GM21825 (cell line): ENCODE results near the gene SIRPB2.

Source experiments
- ATAC-seq: cut with Tn5 transposase; IDR thresholded peaks from one replicate; pipeline ENCODE4 v1.9.1; 2021; ENCODE audit warnings: mild to moderate bottlenecking, moderate library complexity; ENCODE audit not compliant: unreplicated experiment

SIRPB2 gene

DNA sequence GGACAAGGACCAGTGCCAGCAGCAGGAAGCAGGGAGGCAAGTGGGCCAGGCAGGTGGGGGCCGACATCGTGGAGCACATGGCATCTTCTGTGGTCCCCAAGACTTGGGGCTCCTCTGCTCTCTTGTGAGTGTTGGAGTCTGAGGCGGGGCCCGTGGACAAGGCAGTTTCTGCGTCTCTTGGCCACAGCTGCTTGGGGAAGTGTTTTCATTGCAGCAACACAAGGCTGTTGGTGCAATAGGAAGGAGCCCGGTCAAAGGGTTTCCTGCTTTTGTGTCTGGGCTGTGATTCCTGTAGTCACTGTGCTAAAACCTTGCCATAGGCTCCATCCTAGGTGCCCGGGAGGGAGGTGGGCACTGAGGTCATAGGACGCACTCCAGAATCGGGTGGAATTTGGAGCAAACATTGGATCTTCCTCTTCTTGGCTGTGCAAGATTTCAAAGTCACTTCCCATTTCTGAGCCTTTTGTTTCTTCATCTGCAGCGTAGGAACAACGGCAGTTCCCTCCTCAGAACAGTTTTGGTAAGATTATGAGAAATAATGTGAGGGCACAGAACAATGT lies at the start of gene SIRPB2:
Gene SIRPB2 (minus strand): TSS at position 140 of the 560 bp plus-strand sequence. CDS start 61 bp downstream, at position 79.
- ATAC-seq: no peak

DNA sequence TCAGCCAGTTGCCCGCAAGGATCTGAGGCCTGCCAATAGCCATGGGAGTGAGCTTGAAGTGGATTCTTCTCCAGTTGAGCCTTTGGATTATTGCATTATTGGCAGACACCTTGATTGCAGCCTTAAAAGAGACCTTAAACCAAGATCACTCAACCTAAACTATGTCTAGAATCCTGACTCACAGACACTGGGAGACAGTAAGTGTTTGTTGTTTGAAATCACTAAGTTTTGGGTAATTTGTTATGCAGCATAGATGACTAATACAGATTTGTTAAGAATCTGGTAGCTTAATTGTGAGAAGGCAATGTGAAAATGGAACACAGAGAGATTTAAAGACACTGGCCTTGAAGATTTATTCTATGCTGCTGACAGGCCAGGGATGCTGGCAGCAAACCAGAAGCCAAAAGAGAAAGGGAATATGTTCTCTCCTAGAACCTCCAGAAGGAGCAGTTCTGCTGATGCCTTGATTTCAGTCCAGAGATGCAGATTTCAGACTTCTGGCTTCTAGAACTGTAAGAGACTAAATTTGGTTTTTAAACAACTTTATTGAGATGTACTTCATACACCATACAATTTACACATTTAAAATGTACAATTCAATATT lies 48.7 kb upstream of the SIRPB2 start:
- no peak for ATAC-seq

- ATAC-seq: no peak
These were observed 47.4 kb upstream of the SIRPB2 start for GRCh38 chr20:1538655-1539054.

DNA sequence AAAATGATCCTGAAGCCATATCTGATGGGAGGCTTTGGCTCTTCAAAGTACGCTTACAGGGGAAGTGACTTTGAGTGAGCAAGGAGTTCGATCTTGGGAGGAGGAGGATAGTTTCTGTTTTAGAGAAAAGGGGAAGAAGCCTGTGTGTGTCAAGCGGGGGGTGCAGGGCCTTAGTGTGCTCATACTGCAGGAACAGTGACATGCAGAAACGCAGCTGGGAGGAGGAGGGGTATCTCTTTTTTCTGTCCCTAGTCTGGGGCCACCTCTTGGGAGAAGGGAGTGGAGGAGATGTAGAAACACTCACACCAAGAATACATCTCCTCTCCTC lies 46.5 kb upstream of the SIRPB2 start:
- ATAC-seq: no peak

DNA sequence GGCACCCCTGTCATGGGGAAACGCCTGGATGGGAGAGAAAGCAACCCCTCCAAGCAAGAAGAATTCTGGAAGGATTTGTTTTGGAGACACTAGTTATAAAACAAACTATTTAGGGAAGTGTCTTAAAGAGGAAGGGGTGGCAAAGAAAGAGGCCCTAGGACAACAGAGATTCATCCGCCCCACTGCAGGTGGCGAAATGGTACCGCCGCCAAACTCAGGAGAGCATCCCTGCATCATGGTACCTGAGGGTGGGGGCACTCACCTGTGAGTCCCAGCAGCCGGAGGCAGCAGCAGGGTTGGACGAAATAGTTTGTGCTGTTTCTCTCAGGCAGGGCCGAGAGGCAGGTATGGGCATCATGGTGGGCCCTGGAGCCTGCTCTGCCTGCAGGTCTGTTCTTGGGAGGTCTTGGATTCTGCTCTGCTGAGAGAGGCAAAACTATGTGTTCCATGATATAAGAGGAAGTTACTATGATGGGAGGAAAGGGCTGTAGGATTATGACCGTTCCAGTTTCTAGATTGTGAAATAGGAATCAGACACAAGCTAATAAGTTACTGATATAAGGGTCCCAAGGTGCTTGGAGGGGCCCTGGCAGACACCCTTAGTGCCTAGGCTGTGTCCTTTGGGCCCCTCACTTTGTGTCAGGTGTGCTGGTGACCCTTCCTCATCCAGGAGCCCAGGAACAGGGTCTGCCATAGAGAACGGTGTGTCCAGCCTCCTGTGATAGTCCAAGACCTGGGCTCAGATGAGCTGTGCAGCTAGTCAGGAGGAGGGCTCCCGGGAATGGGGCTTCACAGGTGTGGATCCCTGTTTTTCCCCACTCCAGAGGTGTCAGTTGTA lies 45.9 kb upstream of the SIRPB2 start:
- ATAC-seq: no peak

- peak; percentile 91 for ATAC-seq
These were observed 44.4 kb upstream of the SIRPB2 start for GRCh38 chr20:1535420-1536175.

- ATAC-seq: no peak
These were observed 43.3 kb upstream of the SIRPB2 start for GRCh38 chr20:1534526-1534925.

- ATAC-seq: no peak
These were observed 41.8 kb upstream of the SIRPB2 start for GRCh38 chr20:1533059-1533458.

DNA sequence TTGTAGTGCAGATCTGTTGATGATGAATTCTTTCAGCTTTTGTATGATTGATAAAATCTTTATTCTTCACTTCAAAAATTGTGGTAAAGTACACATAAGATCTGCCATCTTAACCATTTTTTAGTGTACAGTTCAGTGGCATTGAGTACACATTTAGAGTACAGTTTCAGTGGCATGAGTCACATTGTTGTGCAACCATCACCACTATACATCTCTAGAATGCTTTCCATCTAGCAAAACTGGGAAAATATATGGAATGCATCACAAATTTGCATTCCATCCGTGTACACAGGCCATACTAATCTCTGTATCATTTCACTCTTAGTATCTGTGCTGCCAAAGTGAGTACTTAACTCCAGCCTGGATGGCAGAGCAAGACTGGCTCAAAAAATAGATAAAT lies 37.6 kb upstream of the SIRPB2 start:
- no peak for ATAC-seq

DNA sequence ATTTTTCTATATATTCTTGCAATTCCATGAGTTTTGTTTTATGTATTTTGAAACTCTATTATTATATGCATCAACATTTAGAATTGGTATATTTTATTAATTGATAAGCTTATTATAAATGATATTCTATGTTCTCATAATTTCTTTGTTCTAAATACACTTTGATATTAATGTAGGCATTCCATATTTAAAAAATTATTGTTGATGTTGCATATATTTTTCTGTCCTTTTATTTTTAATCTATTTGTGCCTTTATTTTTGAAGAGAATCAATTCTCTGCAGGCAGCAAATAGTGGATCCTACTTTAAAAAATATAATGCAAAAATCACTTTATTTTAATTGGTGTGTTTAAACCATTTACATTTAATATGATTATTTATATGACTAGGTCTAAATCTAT lies 36.7 kb upstream of the SIRPB2 start:
- ATAC-seq: no peak

- no peak for ATAC-seq
These were observed 35.7 kb upstream of the SIRPB2 start for GRCh38 chr20:1526896-1527295.

GRCh38 chr20:1526310-1526709 lies 35.1 kb upstream of the SIRPB2 start:
- no peak for ATAC-seq

DNA sequence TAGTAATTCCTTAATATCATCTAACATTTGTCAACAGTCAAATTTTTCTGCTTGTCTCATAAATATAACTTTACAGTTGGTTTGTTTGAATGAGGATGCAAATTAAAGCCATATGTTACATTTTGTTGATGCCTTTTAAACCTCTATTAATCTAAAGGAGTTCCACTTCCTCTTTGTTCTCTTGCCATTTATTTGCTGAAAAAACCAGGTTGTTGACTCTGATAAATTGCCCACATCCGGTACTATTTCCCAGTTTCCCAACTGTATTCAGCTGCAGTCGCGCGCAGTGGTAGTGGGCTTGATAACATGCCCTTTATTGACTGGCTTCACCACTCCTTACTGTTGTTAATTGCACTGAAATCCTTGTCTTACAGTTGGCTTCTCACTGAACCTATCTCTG lies 32.8 kb upstream of the SIRPB2 start:
- ATAC-seq: no peak

- ATAC-seq: no peak
These were observed 25.8 kb upstream of the SIRPB2 start for GRCh38 chr20:1517010-1517409.

- ATAC-seq: no peak
These were observed 22.6 kb upstream of the SIRPB2 start for GRCh38 chr20:1513801-1514200.

DNA sequence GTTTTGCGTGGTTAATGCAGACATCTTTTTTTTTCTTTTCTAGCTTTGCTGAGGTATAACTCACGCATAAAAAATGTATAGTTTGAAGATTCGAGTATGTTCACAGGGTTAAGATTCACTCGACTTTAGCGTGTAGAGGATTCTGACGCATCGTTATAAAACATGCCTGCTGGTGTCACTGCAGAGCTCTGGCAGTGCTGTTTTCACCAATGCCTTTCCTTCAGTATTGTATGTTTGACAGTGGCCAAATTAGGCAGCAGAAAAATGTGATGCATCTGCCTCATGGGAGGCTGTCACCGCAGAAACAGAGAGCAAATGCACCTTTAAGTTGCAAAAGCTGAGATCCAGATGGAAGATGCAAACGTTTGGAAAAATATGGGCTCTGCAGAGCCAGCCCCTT lies 18.0 kb upstream of the SIRPB2 start:
- no peak for ATAC-seq

DNA sequence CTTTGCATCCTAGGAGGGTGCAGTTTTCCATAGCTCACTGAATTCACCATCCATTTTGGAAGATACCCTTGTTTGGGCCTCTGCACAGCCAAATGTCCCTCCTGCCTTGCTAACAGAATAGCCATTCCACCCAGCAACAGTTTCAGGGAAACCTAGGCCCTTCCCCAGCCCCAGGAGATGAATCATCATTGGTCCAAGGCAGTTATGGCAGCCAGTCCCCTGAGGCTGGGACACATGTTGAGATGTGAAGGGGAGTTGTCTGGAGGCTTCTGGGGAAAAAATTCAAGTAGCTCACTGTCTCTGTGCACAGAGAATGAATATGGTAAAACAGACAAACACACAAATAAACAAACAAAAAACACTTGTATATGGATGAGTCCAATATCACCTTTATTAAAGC lies 17.4 kb upstream of the SIRPB2 start:
- ATAC-seq: no peak

DNA sequence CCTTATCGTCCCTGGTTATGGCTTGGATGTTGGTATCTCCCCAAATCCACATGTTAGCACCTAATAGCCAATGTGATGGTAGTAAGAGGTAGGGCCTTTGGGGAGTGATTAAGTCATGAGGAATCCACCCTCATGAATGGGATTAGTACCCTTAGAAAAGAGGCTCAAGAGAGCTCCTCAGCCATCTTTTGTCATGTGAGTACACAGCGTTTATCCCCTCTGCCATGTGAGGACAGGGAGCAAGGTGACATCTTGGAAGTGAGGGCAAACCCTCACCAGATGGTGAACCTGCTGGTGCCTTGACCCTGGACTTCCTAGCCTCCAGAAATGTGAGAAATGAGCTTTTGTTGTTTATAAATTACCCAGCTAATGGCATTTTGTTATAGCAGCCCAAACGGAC lies 16.1 kb upstream of the SIRPB2 start:
- ATAC-seq: no peak

DNA sequence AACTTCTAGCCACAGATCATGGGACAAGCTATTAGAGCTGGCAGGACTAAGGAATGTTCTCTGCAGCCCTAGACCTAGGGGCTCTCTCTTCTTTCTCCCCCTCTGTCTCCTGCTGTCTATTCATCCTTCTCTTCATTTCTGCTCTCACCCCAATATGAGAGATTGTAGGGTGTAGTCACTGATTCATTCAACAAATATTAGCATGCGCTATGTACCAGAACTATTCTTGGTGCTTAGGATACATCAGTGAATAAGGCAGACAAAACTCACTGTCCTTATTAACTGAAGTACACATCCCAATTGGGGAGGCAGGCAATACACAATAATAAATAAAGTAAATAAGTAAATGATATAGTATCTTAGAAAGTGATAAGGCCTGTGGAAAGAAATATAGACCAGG lies 14.7 kb upstream of the SIRPB2 start:
- no peak for ATAC-seq

- ATAC-seq: no peak
These were observed 14.1 kb upstream of the SIRPB2 start for GRCh38 chr20:1505361-1505760.

DNA sequence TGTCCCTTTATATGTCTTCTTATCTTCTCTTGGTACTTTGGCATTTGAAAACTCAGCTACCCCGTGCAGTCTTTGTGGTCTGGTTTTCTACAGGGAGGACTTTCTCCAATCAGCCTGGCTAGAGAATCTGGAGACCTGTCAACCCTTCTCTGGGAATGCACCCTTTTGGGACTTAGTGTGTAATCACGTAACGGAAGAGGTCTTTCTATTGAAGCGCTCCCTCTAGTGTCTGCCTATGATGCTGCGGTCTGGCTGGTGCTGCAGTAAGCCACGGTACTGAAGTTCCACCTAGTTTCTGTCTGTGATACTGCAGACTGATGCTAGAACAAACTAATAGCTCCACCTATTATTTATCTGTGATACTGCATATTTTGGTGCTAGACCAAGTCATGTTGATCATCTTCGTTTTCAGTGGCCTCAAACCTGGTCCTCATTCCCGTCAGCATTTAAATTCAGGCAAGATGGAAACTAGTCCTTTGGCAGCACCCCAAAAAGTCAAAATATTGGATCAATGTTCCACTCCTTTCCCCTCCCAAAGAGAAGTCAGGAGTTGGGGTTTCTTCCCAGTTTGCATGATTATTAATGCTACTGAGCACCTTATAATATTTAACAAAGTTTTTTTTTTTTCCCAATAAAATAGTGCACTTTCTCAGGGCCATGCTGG lies 12.5 kb upstream of the SIRPB2 start:
- ATAC-seq: peak; percentile 97
